ENCODE data around the gene HOMER2. TPM values are rescaled to one million over a fixed set of nuclear protein-coding genes. Genes with fewer than 3 reads are reported as not detected.

Gene HOMER2
- total RNA-seq, 2 donors from 2014 or later = 234 to 445 TPM

DNA sequence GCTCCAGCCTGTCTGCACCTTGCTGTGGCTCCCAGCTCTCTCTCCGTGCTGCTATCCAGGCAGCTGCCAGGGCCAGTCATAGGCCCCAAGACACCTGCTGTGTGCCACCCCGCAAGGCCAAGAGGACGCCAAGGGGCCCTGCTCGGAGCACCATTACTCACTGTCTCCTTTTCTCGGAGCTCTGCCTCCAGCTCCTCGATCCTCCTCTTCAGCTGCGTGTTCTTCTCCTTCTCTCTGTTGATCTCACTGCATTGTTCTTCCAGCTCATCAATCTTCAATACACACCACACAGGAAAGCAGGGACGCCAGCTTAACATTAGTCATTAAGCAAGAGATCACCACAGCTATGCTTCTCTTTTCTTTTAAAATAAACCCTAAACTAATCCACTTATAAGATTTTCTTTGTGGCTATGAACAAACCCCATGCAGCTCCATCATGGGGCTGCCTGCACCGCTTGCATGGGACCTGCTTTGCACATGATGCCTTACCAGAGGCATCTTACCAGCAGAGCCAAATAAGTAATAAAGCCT lies 100.5 kb downstream of the HOMER2 start:
- no peak for DNase-seq (ENCODE audit: low spot score)
- Histone ChIP-seq H3K36me3 (no peaks in the 10 kb centered on the region), H3K9me3 (no peaks in the 10 kb centered on the region), H3K27me3 (replicated peaks; ENCODE audit: insufficient read depth) (no peaks in the 10 kb centered on the region), H3K4me1 (replicated peaks) (peaks cover 14% of the 10 kb centered on the region), H3K4me3 (no peak overlapping the region), H3K27ac (no peak overlapping the region)
- TF ChIP-seq POLR2A (IDR thresholded peaks at IDR 0.05) = no peak
- TF ChIP-seq, protein P1, sequence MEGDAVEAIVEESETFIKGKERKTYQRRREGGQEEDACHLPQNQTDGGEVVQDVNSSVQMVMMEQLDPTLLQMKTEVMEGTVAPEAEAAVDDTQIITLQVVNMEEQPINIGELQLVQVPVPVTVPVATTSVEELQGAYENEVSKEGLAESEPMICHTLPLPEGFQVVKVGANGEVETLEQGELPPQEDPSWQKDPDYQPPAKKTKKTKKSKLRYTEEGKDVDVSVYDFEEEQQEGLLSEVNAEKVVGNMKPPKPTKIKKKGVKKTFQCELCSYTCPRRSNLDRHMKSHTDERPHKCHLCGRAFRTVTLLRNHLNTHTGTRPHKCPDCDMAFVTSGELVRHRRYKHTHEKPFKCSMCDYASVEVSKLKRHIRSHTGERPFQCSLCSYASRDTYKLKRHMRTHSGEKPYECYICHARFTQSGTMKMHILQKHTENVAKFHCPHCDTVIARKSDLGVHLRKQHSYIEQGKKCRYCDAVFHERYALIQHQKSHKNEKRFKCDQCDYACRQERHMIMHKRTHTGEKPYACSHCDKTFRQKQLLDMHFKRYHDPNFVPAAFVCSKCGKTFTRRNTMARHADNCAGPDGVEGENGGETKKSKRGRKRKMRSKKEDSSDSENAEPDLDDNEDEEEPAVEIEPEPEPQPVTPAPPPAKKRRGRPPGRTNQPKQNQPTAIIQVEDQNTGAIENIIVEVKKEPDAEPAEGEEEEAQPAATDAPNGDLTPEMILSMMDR (IDR thresholded peaks at IDR 0.05) = no peak
- no peak for TF ChIP-seq POLR2AphosphoS5 (IDR thresholded peaks at IDR 0.05)
- WGBS = 76% methylated on average over 9 of the region's 9 CpGs
- intact Hi-C loops (cut with DNase I) = no loop called here

DNA sequence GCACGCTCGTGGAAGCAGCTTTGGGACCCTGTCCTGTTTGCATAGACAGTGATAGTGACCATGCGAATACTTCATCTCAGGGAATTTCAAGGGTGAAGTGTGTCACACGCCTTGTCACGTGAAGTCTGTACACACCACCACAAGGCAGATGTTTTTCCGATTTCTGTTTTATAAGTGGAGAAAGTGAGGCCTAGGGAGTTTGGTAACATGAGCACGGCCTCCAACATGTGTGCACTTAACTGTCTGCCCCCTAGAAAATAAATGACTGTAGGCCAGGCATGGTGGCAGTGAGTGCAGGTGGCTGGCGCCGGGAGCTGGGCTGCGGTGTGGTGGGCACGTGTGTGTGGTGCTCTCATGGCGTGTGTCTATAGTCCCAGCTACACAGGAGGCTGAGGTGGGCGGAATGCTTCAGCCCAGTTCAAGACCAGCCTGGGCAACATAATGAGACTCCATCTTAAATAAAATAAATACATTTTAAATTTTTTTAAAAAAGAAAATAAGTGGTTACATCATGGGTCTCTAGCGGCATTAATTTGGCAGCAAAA lies 101.1 kb downstream of the HOMER2 start:
- H3K9me3 ChIP-seq = no peaks in the 10 kb centered on the region
- no peaks in the 10 kb centered on the region for H3K36me3 ChIP-seq
- H3K4me1 ChIP-seq (replicated peaks) = peaks cover 14% of the 10 kb centered on the region
- H3K27me3 ChIP-seq (replicated peaks; ENCODE audit: insufficient read depth) = no peaks in the 10 kb centered on the region
- no peak for DNase-seq (ENCODE audit: low spot score)
- 86% methylated on average over 14 of the region's 14 CpGs for WGBS
- H3K27ac ChIP-seq = peak overlapping the region; percentile 79 to 88
- intact Hi-C loops (cut with DNase I) = no loop called here
- H3K4me3 ChIP-seq = no peak overlapping the region
- no peak for TF ChIP-seq POLR2AphosphoS5 (IDR thresholded peaks at IDR 0.05)
- TF ChIP-seq, protein P1 (IDR thresholded peaks at IDR 0.05) = no peak
- no peak for TF ChIP-seq POLR2A (IDR thresholded peaks at IDR 0.05)

DNA sequence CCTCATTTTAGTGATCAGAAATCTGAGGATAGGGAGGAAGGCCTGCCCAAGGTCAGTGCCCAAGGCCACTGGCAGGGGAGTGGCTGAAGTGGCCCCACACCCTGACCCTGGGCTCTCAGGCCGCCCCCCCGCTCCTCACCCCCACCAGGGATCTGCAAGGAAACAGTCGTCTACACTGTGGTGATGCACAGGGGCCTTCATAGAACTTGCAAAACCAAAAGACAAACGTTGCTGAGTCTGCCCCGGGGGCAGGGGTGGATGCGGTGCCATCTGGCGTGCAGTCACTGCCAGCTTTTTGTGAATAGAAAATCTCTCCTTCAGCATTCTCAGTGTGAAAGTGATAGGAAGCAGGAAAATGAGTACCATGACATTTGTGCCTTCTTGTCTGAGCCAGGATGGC lies 101.8 kb downstream of the HOMER2 start:
- DNase-seq (ENCODE audit: low spot score) = no peak
- 58% methylated on average over 7 of the region's 7 CpGs for WGBS
- H3K27ac ChIP-seq = peak overlapping the region; percentile 79 to 88
- H3K36me3 ChIP-seq = no peaks in the 10 kb centered on the region
- H3K4me3 ChIP-seq = no peak overlapping the region
- peaks cover 14% of the 10 kb centered on the region for H3K4me1 ChIP-seq (replicated peaks)
- TF ChIP-seq POLR2A (IDR thresholded peaks at IDR 0.05) (no peak), POLR2AphosphoS5 (IDR thresholded peaks at IDR 0.05) (no peak)
- TF ChIP-seq, protein P1 (IDR thresholded peaks at IDR 0.05) = no peak
- intact Hi-C loops (cut with DNase I) = no loop called here
- H3K27me3 ChIP-seq (replicated peaks; ENCODE audit: insufficient read depth) = no peaks in the 10 kb centered on the region
- no peaks in the 10 kb centered on the region for H3K9me3 ChIP-seq

- peak overlapping the region; percentile 79 to 88 for H3K27ac ChIP-seq
- TF ChIP-seq, protein P1 (IDR thresholded peaks at IDR 0.05) = peak; percentile 58 to 94 (median 88)
- TF ChIP-seq POLR2A (IDR thresholded peaks at IDR 0.05) (no peak), POLR2AphosphoS5 (IDR thresholded peaks at IDR 0.05) (peak; percentile 92)
- no peaks in the 10 kb centered on the region for H3K27me3 ChIP-seq (replicated peaks; ENCODE audit: insufficient read depth)
- intact Hi-C loops (cut with DNase I) = loop anchor here (2.0 kb wide), 1 partner anchor 151 kb away; no protein-coding TSS in a partner anchor
- 20% methylated on average over 23 of the region's 23 CpGs for WGBS
- peaks cover 14% of the 10 kb centered on the region for H3K4me1 ChIP-seq (replicated peaks)
- DNase-seq (ENCODE audit: low spot score) = peak; percentile 93
- H3K9me3 ChIP-seq = no peaks in the 10 kb centered on the region
- H3K4me3 ChIP-seq = no peak overlapping the region
- no peaks in the 10 kb centered on the region for H3K36me3 ChIP-seq
Observed at GRCh38 chr15:82849556-82850512, 102.7 kb downstream of the HOMER2 start.

Data from prostate gland (tissue), 2 donors.